H1 (cell line): Measurements from ENCODE around the gene ABCB11. TPM values are rescaled to one million over a fixed set of nuclear protein-coding genes. Genes with fewer than 3 reads are reported as not detected.

Experiments used
- CTCF ChIA-PET: fragments of 300-600 bp; sonication (Branson Sonifier 250); formaldehyde crosslinking; loops from one replicate; lab custom pipeline; 2021; ENCODE audit not compliant: partially characterized antibody; lab: Charles Lee
- POLR2A ChIA-PET: fragments of 300-600 bp; sonication (Branson Sonifier 250); formaldehyde crosslinking; loops from one replicate; lab custom pipeline; 2021; ENCODE audit warnings: inconsistent platforms; ENCODE audit not compliant: partially characterized antibody; lab: Charles Lee
- DNase-seq, 2 experiments: peaks; one replicate each; pipeline versions ENCODE4 v3.0.0 to v3.0.0-alpha.2; 2010 to 2022; ENCODE audit warnings: low spot score in 2 of 2, low read depth in 1 of 2, mixed read lengths in 1 of 2
- FAIRE-seq: peaks from 2 replicates; lab custom pipeline; 2011; peaks lifted over from hg19 to GRCh38; lab: Jason Lieb, UNC
- H2AFZ ChIP-seq: 2 replicates; pipeline ENCODE4 v1.8.1; 2012; ENCODE audit warnings: low read length, inconsistent platforms
- H2AK5ac ChIP-seq: 2 replicates; pipeline ENCODE4 v1.6.1; 2013; ENCODE audit warnings: low read depth, low read length
- H2BK120ac ChIP-seq: replicated peaks from 2 replicates; pipeline ENCODE3; 2013; ENCODE audit warnings: low read depth, low read length, inconsistent platforms
- H2BK12ac ChIP-seq: 2 replicates; pipeline ENCODE4 v1.6.1; 2013; ENCODE audit warnings: low read depth, low read length
- H2BK15ac ChIP-seq: 2 replicates; pipeline ENCODE4 v1.6.1; 2013; ENCODE audit warnings: low read length
- H2BK20ac ChIP-seq: 2 replicates; pipeline ENCODE4 v1.6.1; 2013; ENCODE audit warnings: low read length
- H2BK5ac ChIP-seq: 2 replicates; pipeline ENCODE4 v1.6.1; 2013; ENCODE audit warnings: low read depth, low read length
- H3K14ac ChIP-seq: 2 replicates; pipeline ENCODE4 v1.6.1; 2013; ENCODE audit warnings: inconsistent platforms; ENCODE audit not compliant: insufficient read length
- H3K18ac ChIP-seq: 2 replicates; pipeline ENCODE4 v1.6.1; 2013; ENCODE audit warnings: low read length; ENCODE audit errors: extremely low read depth
- H3K23ac ChIP-seq: 2 replicates; pipeline ENCODE4 v1.6.1; 2013; ENCODE audit warnings: inconsistent platforms; ENCODE audit not compliant: insufficient read length
- H3K23me2 ChIP-seq: 2 replicates; pipeline ENCODE4 v1.6.1; 2013; ENCODE audit warnings: low read depth, low read length
- H3K27ac ChIP-seq: 2 replicates; pipeline ENCODE4 v1.6.1; 2011; ENCODE audit warnings: low read depth, low read length, inconsistent platforms
- H3K27me3 ChIP-seq, 4 experiments: replicated peaks in 1 of 4; 1 replicate in 1 of 4; 2 replicates in 3 of 4; pipeline versions ENCODE4 v1.6.1 to v1.8.1; 2011 to 2013; ENCODE audit warnings: low read length in 3 of 4, mild to moderate bottlenecking in 3 of 4, inconsistent platforms in 2 of 4, mixed read lengths in 2 of 4, moderate library complexity in 1 of 4; ENCODE audit not compliant: control insufficient read depth in 3 of 4, insufficient read depth in 3 of 4; ENCODE audit errors: extremely low read depth in 1 of 4
- H3K36me3 ChIP-seq, 4 experiments: 2 replicates each; pipeline versions ENCODE4 v1.6.1 to v1.8.1; 2011 to 2013; ENCODE audit warnings: mild to moderate bottlenecking in 4 of 4, low read length in 3 of 4, moderate library complexity in 2 of 4, control low read depth in 1 of 4, inconsistent platforms in 1 of 4; ENCODE audit not compliant: insufficient read depth in 4 of 4, control insufficient read depth in 2 of 4
- H3K4ac ChIP-seq: replicated peaks from 2 replicates; pipeline ENCODE3; 2013; ENCODE audit warnings: low read length, low read depth, mixed read lengths, inconsistent platforms; ENCODE audit not compliant: insufficient read length
- H3K4me1 ChIP-seq, 4 experiments: replicated peaks in 1 of 4; 1 replicate in 1 of 4; 2 replicates in 3 of 4; pipeline versions ENCODE4 v1.6.1 to v1.8.1; 2011 to 2013; ENCODE audit warnings: low read length in 3 of 4, inconsistent platforms in 2 of 4, mixed read lengths in 1 of 4; ENCODE audit not compliant: insufficient read depth in 4 of 4, control insufficient read depth in 3 of 4
- H3K4me2 ChIP-seq, 2 experiments: 2 replicates each; pipeline versions ENCODE4 v1.6.1 to v1.8.1; 2011 to 2013; ENCODE audit warnings: low read depth in 2 of 2, low read length in 2 of 2, control low read depth in 1 of 2, inconsistent platforms in 1 of 2, mild to moderate bottlenecking in 1 of 2; ENCODE audit not compliant: insufficient read depth in 1 of 2
- H3K4me3 ChIP-seq, 4 experiments: fragments of 200-600, 300-600 bp in 1 of 4; sonication (generic), shearing (Covaris generic), sonication (Bioruptor Twin) in 1 of 4; 2 replicates each; pipeline versions ENCODE4 v1.5.1 to v1.8.1; 2011 to 2016; ENCODE audit warnings: low read length in 4 of 4, low read depth in 3 of 4, control low read depth in 2 of 4, inconsistent platforms in 2 of 4, mild to moderate bottlenecking in 2 of 4, mixed read lengths in 1 of 4, moderate library complexity in 1 of 4; ENCODE audit not compliant: insufficient read depth in 2 of 4; ENCODE audit errors: extremely low read depth in 1 of 4
- H3K56ac ChIP-seq: replicated peaks from 2 replicates; pipeline ENCODE3; 2013; ENCODE audit warnings: low read depth, mild to moderate bottlenecking, mixed read lengths, low read length, inconsistent platforms; ENCODE audit not compliant: insufficient read length
- H3K79me1 ChIP-seq: 2 replicates; pipeline ENCODE4 v1.6.1; 2013; ENCODE audit warnings: low read depth, low read length, control low read depth
- H3K79me2 ChIP-seq, 2 experiments: 2 replicates each; pipeline versions ENCODE4 v1.6.1 to v1.8.1; 2012 to 2013; ENCODE audit warnings: low read length in 2 of 2, mild to moderate bottlenecking in 2 of 2, inconsistent platforms in 1 of 2; ENCODE audit not compliant: insufficient read depth in 2 of 2, control insufficient read depth in 1 of 2
- H3K9ac ChIP-seq, 4 experiments: replicated peaks in 1 of 4; 1 replicate in 1 of 4; 2 replicates in 3 of 4; pipeline versions ENCODE4 v1.6.1 to v1.8.1; 2011 to 2013; ENCODE audit warnings: low read depth in 3 of 4, low read length in 3 of 4, control low read depth in 2 of 4, mild to moderate bottlenecking in 2 of 4, moderate library complexity in 2 of 4, inconsistent platforms in 1 of 4; ENCODE audit errors: extremely low read depth in 1 of 4
- H3K9me3 ChIP-seq, 2 experiments: 2 replicates each; pipeline versions ENCODE4 v1.6.1 to v1.8.1; 2012 to 2013; ENCODE audit warnings: mild to moderate bottlenecking in 2 of 2, moderate library complexity in 2 of 2, control low read depth in 1 of 2, inconsistent platforms in 1 of 2, low read depth in 1 of 2, low read length in 1 of 2, mixed read lengths in 1 of 2; ENCODE audit not compliant: insufficient read depth in 2 of 2
- H4K20me1 ChIP-seq, 2 experiments: replicated peaks in 1 of 2; 2 replicates each; pipeline versions ENCODE3 to v1.8.1; 2011 to 2013; ENCODE audit warnings: inconsistent platforms in 2 of 2, low read length in 2 of 2, mild to moderate bottlenecking in 1 of 2; ENCODE audit not compliant: insufficient read depth in 2 of 2, control insufficient read depth in 1 of 2
- H4K5ac ChIP-seq: 2 replicates; pipeline ENCODE4 v1.6.1; 2013; ENCODE audit warnings: low read length, low read depth, mixed read lengths, inconsistent platforms; ENCODE audit not compliant: insufficient read length
- H4K8ac ChIP-seq: 2 replicates; pipeline ENCODE4 v1.8.0; 2013; ENCODE audit warnings: mild to moderate bottlenecking, moderate library complexity, low read length, inconsistent platforms; ENCODE audit not compliant: insufficient read depth; ENCODE audit errors: extremely low read depth
- H4K91ac ChIP-seq: replicated peaks from 2 replicates; pipeline ENCODE3; 2013; ENCODE audit warnings: low read length, mixed read lengths, inconsistent platforms; ENCODE audit not compliant: insufficient read length
- ATF3 ChIP-seq: IDR thresholded peaks from 2 replicates; pipeline ENCODE4 v1.6.1; 2011; ENCODE audit warnings: low read depth, mild to moderate bottlenecking, low read length; ENCODE audit not compliant: insufficient read depth
- BACH1 ChIP-seq: IDR thresholded peaks from 2 replicates; pipeline ENCODE4 v1.6.1; 2012; ENCODE audit warnings: low read length, improper control_type of control experiment
- CEBPB ChIP-seq: IDR thresholded peaks from 2 replicates; pipeline ENCODE4 v1.6.1; 2012; ENCODE audit warnings: low read depth, low read length
- CHD1 ChIP-seq: IDR thresholded peaks from 2 replicates; pipeline ENCODE4 v1.6.1; 2012; ENCODE audit warnings: low read depth, low read length, improper control_type of control experiment
- FOSL1 ChIP-seq: IDR thresholded peaks from 2 replicates; pipeline ENCODE4 v1.6.1; 2011; ENCODE audit warnings: mild to moderate bottlenecking, low read depth, low read length, moderate library complexity; ENCODE audit not compliant: insufficient read depth
- KDM4A ChIP-seq: IDR thresholded peaks from one replicate; pipeline ENCODE4 v1.7.1; 2012; ENCODE audit warnings: low read depth, mild to moderate bottlenecking, moderate library complexity, low read length, inconsistent platforms; ENCODE audit not compliant: severe bottlenecking
- MAX ChIP-seq: IDR thresholded peaks from 2 replicates; pipeline ENCODE4 v1.6.1; 2012; ENCODE audit warnings: inconsistent platforms
- RAD21 ChIP-seq, 2 experiments: IDR thresholded peaks in 1 of 2; conservative IDR thresholded peaks in 1 of 2; 2 replicates each; pipeline ENCODE4 v1.6.1; 2011; ENCODE audit warnings: low read depth in 2 of 2, low read length in 2 of 2, improper control_type of control experiment in 1 of 2, inconsistent platforms in 1 of 2, mild to moderate bottlenecking in 1 of 2, moderate library complexity in 1 of 2
- SIN3A ChIP-seq, 2 experiments: IDR thresholded peaks in 1 of 2; conservative IDR thresholded peaks in 1 of 2; 2 replicates each; pipeline ENCODE4 v1.6.1; 2011 to 2012; ENCODE audit warnings: low read length in 2 of 2, improper control_type of control experiment in 1 of 2, low read depth in 1 of 2, mild to moderate bottlenecking in 1 of 2
- SP2 ChIP-seq: IDR thresholded peaks from 2 replicates; pipeline ENCODE4 v1.6.1; 2012; ENCODE audit warnings: mild to moderate bottlenecking, low read length, inconsistent platforms
- SP4 ChIP-seq: IDR thresholded peaks from 2 replicates; pipeline ENCODE4 v1.6.1; 2012; ENCODE audit warnings: low read length, inconsistent platforms
- TAF1 ChIP-seq: IDR thresholded peaks from 2 replicates; pipeline ENCODE4 v1.6.1; 2011; ENCODE audit warnings: mild to moderate bottlenecking, low read depth, low read length
- TAF7 ChIP-seq: optimal IDR thresholded peaks from 2 replicates; pipeline ENCODE3; 2011; ENCODE audit warnings: low read depth, mild to moderate bottlenecking, inconsistent platforms, low read length, moderate library complexity, borderline replicate concordance
- TBP ChIP-seq: IDR thresholded peaks from 2 replicates; pipeline ENCODE4 v1.6.1; 2011; ENCODE audit warnings: low read depth, low read length, improper control_type of control experiment
- TEAD4 ChIP-seq: IDR thresholded peaks from 2 replicates; pipeline ENCODE4 v1.6.1; 2012; ENCODE audit warnings: low read depth, low read length, inconsistent platforms, mixed read lengths
- WGBS, 2 experiments: shearing (Covaris generic) in 1 of 2; methylation state at CpG; one replicate each; pipeline versions ENCODE4 v1.1.6 to v1.1.7; 2013 to 2015; ENCODE audit warnings: low lambda C conversion rate in 2 of 2, mixed read lengths in 2 of 2, inconsistent platforms in 1 of 2, low coverage in 1 of 2, missing lambda C conversion rate in 1 of 2; ENCODE audit not compliant: insufficient replicate concordance in 2 of 2, insufficient coverage in 1 of 2, insufficient read length in 1 of 2; ENCODE audit errors: extremely low coverage in 1 of 2, missing lambda C conversion rate in 1 of 2; 5-methylcytosine and 5-hydroxymethylcytosine counted together
- polyA plus RNA-seq, 7 experiments: library from polyadenylated mRNA; depleted of rRNA in 3 of 7; stranded (reverse) in 5 of 7; unstranded in 2 of 7; fragments of >200 nt in 5 of 7; fragments of 200-250 nt in 2 of 7; gene quantifications; 1 replicate in 5 of 7; 2 replicates in 1 of 7; 4 replicates in 1 of 7; pipeline versions ENCODE4 v1.2.1 to v1.2.3, GENCODE V29; 2011 to 2013; ENCODE audit warnings: missing spikeins in 2 of 7, mixed read lengths in 2 of 7
- total RNA-seq: library from RNA; stranded (reverse); fragmentation: NEBNext Ultra II Directional; extraction: Animal tissue kit (Norgen Biotek cat#: 25700); gene quantifications from 2 replicates; pipeline ENCODE4 v1.2.1, GENCODE V29; 2021

Gene ABCB11
- total and polyA plus RNA-seq, 2 of the 8 experiments (the other 6 are each of a cell fraction or from before 2014, with no cell fraction given) = not detected

GRCh38 chr2:169042856-169043255, 11.7 kb upstream of the ABCB11 start:
- no peak overlapping the region for H2BK120ac ChIP-seq
- H4K20me1 ChIP-seq = no peaks in the 10 kb centered on the region
- H2BK20ac ChIP-seq = no peak overlapping the region
- ChIA-PET CTCF (no interaction called here), POLR2A (no interaction called here)
- no peak overlapping the region for H2BK15ac ChIP-seq
- no peaks in the 10 kb centered on the region for H3K23me2 ChIP-seq
- 86% methylated on average over 1 of the region's 1 CpG; no CpG with 5 or more reads in 1 of the 2 experiments for whole genome bisulfite sequencing, 2 experiments
- H3K4ac ChIP-seq = no peak overlapping the region
- H4K8ac ChIP-seq = no peak overlapping the region
- peaks cover 2 to 6% of the 10 kb centered on the region in 2 experiments; a peak in 3 of 4 replicates for H3K9me3 ChIP-seq
- H2BK5ac ChIP-seq = no peak overlapping the region
- H4K91ac ChIP-seq = no peak overlapping the region
- no peak overlapping the region for H3K56ac ChIP-seq
- no peak overlapping the region for H3K9ac ChIP-seq
- no peak overlapping the region for H2AK5ac ChIP-seq
- H3K4me2 ChIP-seq = no peak overlapping the region
- DNase-seq (no peak), FAIRE-seq (no peak)
- H3K4me3 ChIP-seq = no peak overlapping the region
- H3K79me2 ChIP-seq = no peaks in the 10 kb centered on the region
- no peak overlapping the region for H2BK12ac ChIP-seq
- H2AFZ ChIP-seq = no peak overlapping the region
- H3K27me3 ChIP-seq = no peaks in the 10 kb centered on the region
- no peaks in the 10 kb centered on the region for H3K36me3 ChIP-seq
- H3K4me1 ChIP-seq = no peaks in the 10 kb centered on the region
- H3K18ac ChIP-seq = no peak overlapping the region
- no peak overlapping the region for H4K5ac ChIP-seq
- no peaks in the 10 kb centered on the region; the same call in 1 of the 2 replicates for H3K79me1 ChIP-seq
- no peak overlapping the region for H3K27ac ChIP-seq
- H3K23ac ChIP-seq = no peak overlapping the region
- H3K14ac ChIP-seq = no peak overlapping the region
- TF ChIP-seq TBP (no peak), KDM4A (no peak), BACH1 (no peak), ATF3 (no peak), TEAD4 (no peak), CHD1 (no peak), SIN3A (conservative IDR thresholded peaks at IDR 0.05 in 1 of 2, IDR thresholded peaks at IDR 0.05 in 1 of 2; ENCODE audit: low read depth in 1 of 2, low read length in 2 of 2) (no peak), FOSL1 (no peak), TAF7 (no peak), CEBPB (no peak), RAD21 (IDR thresholded peaks at IDR 0.05 in 1 of 2, conservative IDR thresholded peaks at IDR 0.05 in 1 of 2; ENCODE audit: low read depth in 2 of 2, low read length in 2 of 2) (no peak), TAF1 (no peak), SP4 (no peak), SP2 (no peak), MAX (no peak)
